T-helper 9 cell (primary cell): ENCODE data around the gene ENOSF1.
A peak's percentile ranks its signal among the peaks of the same experiment; 100 is the strongest.

ENCODE experiments used
- DNase-seq: peaks from one replicate; pipeline ENCODE4 v3.0.0-alpha.2; 2020

The ENOSF1 gene

DNA sequence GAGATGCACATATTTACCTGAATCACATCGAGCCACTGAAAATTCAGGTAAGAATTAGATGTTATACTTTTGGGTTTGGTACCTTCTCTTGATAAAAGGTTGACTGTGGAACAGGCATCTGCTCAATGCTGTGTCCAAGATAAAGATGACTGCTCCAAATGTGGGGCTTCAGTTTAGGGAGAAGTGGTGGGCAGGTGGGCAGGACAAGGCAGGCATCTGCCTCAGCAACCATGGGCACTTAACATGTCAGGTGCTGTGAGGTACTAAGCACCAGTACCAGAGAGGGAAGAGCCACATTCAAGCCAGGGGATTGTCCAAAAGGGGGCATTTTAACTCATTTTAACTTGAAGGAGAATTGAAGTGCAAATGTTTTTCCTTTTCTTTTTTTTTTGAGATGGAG lies 41.0 kb downstream of the ENOSF1 start:
- no peak for DNase-seq

DNA sequence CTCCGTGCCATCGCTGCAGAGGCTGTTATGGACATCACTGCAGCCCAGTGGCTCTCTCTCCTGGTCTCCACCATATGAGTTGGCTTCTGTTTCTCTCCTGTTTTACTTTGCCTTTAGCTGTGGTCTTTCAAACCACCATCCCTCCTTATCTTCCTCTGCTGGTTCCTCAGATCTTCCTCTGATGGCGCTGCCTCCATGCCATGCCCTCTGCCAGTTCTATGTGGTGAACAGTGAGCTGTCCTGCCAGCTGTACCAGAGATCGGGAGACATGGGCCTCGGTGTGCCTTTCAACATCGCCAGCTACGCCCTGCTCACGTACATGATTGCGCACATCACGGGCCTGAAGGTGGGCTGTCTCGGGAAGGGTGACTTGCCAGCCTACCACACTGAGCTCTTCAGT lies 41.9 kb downstream of the ENOSF1 start:
- no peak for DNase-seq

DNA sequence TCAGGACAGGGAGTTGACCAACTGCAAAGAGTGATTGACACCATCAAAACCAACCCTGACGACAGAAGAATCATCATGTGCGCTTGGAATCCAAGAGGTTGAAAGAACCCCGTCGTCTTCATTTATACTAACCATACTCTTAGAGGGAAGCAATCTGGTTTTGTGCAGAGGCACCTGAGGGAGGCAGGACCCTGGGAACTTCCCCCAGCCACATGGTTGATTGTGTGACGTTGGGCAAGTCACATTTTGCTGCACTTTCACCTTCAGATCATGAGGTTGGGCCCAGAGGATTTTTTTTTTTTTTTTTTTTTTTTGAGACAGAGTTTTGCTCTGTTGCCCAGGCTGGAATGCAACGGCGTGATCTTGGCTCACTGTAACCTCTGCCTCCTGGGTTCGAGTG lies 43.4 kb downstream of the ENOSF1 start:
- DNase-seq, result no peak

DNA sequence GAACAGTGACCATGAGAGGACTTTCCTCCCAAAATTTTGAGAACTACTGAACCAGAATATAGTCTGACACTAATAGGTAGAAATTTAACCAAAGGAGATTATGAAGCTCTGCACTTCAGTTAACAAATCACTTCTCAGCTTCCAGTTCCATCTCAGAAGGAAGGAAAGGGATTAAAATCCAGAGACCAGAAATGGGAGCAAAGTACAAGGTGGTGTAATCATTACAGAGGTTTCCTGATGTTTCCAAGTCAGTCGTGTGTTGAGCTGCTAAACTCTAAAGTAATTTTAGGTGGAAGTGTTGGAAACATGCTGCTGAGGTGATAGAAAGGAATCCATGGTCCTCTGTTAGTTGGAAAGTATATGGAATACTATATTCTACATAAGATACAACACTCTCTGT lies 44.2 kb downstream of the ENOSF1 start:
- DNase-seq, result no peak

DNA sequence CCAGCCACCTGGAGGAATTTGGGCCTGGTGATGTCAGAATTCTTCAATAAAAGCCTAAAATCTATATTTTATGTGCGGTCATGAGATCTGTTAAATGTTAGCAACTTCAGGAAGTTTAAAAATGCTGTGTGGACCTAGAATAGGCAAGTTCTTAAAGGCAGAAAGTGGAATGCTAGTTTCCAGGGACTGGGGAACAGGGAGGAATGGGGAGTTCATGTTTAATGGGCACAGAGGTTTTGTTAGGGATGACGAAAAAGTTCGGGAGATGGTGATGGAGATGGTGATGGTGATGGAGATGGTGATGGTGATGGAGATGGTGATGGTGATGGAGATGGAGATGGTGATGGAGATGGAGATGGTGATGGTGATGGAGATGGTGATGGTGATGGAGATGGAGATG lies 45.8 kb downstream of the ENOSF1 start:
- no peak for DNase-seq

DNA sequence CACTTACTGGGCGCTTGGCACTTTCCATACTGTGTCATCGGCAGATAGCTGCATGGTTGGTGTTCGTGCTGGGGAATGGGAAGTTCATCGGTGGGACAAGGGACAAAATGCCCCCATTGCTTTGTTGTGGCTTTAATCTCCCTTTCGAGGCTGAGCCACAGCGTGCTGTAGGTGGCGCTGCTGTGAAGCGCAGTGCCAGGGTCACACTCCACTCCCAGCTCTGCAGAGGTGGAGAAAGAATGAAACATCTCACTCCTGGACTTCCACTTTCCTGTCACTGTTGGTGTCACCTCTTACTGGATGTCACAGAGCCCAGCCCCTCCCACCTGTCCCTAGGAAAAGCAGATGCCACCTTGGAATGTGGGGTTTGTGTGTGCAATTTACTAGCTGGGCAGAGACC lies 46.3 kb downstream of the ENOSF1 start:
- DNase-seq, result no peak

DNA sequence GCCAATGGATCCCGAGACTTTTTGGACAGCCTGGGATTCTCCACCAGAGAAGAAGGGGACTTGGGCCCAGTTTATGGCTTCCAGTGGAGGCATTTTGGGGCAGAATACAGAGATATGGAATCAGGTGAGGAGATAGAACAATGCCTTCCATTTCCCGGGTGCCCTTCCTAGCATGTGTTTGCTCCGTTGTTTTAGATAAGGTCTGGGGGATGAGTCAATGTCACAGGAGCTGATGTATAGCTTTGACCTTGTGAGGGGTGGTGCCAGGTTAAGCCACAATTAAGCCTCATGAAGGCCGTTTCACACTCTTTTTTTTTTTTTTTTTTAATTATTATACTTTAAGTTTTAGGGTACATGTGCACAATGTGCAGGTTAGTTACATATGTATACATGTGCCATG lies 50.2 kb downstream of the ENOSF1 start:
- DNase-seq, result no peak

DNA sequence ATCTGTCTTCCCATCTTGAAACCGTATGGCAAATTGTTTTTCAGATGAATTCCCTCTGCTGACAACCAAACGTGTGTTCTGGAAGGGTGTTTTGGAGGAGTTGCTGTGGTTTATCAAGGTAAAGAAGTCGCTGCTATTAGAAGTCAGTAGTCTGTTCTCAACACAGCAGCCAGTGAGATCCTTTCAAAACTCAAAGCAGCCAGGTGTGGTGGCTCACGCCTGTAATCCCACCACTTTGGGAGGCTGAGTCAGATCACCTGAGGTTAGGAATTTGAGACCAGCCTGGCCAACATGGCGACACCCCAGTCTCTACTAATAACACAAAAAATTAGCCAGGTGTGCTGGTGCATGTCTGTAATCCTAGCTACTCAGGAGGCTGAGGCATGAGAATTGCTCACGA lies 52.8 kb downstream of the ENOSF1 start:
- no peak for DNase-seq

DNA sequence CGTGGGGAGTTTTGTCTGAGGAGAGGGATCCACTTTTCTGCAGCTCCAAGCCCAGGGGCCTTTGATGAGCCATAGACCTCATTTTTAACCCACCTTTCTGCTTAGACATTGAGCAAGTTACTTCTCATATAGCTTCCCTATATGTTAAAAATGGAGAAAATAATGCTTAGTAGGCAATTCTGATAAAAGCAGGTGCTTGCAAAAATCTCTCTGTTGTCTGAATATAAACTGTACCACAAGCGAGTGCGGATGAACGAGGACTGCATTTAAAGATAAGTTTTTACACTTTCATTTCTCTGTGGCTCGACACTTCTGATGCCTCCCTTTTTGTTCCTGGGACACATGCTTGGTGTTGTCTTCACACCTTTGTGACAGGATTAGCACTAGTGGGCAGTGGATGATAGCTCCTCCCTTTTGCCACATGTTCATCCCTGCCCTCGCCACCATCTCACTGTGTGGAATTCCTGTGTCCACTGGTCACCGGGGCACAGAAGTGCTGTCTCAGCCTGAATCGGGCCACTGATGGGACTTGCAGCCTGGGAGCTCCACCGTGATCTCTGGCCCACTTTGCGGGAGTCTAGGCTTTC lies 53.4 kb downstream of the ENOSF1 start:
- DNase-seq, result no peak

DNA sequence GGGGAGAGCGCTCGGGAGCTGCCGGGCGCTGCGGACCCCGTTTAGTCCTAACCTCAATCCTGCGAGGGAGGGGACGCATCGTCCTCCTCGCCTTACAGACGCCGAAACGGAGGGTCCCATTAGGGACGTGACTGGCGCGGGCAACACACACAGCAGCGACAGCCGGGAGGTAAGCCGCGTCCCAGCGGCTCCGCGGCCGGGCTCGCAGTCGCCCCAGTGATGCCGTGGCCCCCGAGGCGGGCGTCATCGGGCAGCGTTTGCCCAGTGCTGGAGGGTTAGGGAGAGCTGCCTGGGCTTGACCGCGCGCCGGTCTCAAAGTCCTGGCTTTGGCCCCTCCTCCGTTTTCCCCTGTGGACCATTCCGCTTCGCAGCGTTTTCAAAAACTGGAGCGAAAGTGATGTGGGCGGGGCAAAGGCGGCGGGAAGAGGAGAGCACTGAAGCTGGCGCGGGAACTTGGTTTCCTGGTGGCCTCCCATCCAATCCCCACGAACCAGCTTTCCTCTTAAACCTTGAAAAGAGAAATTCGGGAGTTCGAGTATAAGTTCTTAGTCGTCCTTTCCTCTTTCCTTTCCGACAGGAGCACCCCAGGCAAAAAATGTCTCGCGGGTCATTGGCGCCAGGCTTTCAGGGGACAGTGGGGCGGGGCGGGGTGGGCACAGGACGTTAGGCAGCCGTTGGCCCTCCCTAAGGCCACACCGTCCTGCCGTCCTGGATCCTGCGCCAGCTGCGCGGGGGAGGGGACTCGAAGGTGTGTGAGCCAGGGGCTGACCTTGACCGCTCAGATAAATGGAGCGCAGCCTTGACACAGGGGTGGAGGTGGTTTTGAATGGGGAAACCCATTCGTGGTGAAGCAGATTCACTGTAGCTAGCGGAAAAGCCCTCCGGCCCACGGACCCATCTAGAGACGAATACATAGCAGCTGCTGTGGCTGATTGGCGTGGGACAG lies 54.2 kb downstream of the ENOSF1 start:
- peak; percentile 12 for DNase-seq

DNA sequence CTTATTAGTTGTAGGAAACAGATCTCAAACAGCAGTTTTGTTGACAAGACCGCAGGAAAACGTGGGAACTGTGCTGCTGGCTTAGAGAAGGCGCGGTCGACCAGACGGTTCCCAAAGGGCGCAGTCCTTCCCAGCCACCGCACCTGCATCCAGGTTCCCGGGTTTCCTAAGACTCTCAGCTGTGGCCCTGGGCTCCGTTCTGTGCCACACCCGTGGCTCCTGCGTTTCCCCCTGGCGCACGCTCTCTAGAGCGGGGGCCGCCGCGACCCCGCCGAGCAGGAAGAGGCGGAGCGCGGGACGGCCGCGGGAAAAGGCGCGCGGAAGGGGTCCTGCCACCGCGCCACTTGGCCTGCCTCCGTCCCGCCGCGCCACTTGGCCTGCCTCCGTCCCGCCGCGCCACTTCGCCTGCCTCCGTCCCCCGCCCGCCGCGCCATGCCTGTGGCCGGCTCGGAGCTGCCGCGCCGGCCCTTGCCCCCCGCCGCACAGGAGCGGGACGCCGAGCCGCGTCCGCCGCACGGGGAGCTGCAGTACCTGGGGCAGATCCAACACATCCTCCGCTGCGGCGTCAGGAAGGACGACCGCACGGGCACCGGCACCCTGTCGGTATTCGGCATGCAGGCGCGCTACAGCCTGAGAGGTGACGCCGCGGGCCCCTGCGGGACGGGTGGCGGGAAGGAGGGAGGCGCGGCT lies 55.0 kb downstream of the ENOSF1 start, which contains the start of gene TYMS:
Gene TYMS, plus strand, starts transcription at position 343 of the 690 bp plus-strand sequence. Its CDS starts 90 bp downstream, at position 433.
- DNase-seq, result no peak

DNA sequence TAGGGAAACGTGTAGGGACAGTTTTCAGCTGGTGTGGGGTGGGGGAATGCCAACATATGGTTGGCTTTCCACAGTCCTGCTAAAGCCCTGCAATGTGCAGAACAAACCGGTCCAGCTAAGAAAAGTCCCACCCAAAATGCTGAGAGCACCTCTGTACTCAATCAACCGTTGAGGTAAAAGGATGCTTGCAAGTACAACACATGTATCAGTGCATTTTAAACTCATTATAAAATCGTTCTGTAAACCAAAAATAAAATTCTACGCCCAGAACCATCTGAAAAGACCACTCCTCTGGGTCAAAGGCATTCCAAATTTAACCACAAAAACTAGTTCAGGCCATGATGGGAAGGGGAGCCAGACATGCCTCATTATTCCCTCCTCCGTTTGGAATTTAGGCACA lies 57.0 kb downstream of the ENOSF1 start:
- no peak for DNase-seq

DNA sequence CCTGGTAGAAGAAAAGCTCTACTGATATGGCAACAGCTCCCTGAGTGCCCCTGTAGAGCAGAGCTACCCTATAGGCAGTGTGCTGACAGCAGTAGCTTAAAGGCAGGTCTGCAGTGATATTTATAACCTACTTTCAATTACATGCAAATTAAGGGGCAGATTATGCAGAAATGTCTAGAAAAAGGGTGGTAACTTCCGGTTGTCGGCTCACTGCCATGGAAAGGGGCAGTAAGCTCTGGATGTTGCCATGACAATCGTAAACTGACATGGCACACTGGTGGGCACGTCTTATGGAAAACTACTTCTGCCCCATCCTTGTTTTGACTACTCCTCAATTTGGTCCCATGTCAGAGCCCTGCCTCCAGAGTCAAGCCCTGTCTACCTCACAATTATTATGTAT lies 57.8 kb downstream of the ENOSF1 start:
- DNase-seq, result no peak

DNA sequence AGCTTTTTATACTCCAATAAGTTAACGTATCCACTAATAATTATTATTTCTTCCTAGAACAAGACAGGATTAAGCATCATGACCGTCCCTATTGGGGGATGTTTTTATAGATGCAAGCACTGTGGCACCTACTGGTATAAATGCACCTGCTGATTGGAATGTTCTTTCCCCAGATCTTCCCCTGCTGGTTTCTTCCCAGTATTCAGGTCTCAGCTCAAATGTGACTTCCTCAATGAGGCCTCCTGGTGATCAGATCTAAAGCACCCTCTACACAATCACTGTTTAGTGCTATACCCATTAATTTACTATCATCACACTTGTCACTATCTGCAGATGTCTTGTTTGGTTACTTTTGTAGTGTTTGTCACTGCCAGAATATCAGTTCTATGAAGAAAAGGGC lies 58.9 kb downstream of the ENOSF1 start:
- no peak for DNase-seq

DNA sequence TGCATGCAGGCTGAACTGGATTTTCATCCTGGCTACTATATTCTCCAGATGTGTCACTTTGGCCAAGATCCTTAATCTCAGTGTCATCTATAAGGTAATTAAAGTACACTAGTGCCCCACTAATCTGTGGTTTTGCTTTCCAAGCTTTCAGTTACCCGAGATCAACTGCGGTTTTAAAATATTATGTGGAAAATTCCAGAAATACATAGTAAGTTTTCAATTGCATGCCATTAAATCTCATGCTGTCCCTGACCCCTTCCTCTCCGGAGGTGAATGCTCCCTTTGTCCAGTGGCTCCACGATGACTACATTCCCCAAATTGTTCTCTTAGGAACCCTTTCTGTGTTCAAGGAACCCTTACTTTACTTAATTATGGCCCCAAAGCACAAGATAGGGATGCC lies 60.3 kb downstream of the ENOSF1 start:
- DNase-seq, result no peak

DNA sequence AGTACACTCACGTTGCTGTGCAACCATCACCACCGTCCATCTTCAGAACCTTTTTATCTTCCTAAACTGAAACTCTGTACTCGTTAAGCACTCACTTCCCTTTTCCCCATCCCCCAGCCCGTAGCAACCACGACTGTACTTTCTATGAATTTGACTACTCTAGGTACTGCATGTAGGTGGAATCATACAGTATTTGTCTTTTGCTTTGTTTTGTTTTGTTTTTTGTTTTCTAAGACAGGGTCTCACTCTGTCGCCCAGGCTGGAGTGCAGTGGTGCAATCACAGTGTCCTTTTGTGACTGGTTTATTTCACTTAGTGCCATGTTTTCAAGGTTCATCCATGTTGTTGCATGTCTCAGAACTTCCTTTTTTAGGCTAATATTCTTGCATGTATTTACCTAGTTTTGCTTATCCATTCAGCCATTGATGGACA lies 62.0 kb downstream of the ENOSF1 start:
- DNase-seq, result no peak

DNA sequence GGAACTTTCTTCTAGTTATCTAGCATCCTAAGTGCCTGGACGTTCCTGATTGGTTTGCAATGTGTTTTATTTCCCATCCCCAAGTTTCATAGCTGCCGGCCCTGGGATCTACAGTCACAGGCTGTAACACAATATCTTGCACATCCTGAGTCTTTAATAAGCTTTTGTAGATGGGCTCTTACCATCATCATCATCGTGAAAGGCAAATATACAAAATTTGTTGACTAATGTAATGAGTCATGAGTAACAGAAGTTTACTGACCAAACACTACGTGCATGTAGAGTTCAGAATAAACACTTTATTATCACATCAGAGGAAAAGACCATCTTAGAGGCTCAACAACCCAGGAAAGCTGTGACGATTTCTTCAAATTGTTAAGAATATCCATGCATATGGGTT lies 63.1 kb downstream of the ENOSF1 start:
- DNase-seq, result no peak

DNA sequence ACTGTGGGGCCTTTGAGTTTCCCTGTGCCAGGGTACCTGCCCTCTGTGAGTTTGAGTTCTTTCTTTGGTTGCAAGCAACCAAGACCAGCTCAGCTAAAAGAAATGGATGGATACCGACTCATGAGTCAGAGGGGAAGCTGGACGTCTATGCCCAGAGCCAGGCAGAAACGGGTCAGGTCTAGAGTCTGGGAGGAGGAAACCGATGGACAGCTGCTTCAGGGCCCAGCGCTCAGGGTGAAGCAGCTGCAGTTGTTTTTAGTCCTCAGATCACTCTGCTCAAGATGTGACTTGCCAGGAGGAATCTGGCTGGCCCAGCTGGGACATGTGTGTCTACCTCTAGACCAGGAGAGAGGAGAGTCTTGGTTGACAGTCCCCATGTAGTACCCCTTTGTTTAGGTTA lies 65.1 kb downstream of the ENOSF1 start:
- no peak for DNase-seq

DNA sequence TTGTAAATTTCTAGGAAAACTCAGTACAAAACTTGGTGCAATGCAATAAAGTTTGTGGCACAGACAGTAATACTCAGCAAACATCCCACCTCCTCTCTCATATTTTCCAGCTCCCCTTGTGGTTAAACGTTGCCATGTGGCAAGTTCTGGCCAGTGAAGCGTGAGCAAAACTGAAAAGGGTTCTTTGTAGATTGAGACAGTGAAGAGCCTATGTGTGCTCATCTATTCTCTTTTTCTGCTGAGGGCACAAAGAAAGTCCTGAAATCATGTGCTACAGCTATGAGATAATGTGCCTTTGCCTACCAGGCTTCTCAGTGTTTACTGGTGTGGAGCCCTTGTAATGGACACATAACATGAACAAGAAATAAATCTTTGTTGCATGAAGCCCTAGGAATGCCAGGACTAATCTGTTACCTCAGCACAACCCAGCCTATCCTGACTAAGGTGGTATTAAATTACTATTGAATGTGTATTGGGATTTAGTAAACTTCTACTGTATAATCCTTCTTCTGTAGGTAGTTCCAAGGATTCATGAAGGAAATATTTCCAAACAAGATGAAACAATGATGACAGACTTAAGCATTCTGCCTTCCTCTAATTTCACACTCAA lies 67.9 kb downstream of the ENOSF1 start:
- no peak for DNase-seq

DNA sequence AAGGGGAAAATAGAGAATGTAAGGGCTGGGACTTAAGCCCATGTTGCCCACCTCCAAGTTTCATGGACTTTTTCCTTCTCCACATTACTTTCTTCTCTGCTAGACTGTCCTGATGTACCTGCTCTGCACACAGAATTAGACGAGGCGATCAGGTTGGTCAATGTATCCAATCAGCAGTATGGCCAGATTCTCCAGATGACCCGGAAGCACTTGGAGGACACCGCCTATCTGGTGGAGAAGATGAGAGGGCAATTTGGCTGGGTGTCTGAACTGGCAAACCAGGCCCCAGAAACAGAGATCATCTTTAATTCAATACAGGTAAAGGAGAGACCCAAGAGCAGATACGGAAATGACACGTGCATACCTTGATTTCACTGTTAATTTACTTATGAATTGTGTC lies 71.2 kb downstream of the ENOSF1 start:
- no peak for DNase-seq

DNA sequence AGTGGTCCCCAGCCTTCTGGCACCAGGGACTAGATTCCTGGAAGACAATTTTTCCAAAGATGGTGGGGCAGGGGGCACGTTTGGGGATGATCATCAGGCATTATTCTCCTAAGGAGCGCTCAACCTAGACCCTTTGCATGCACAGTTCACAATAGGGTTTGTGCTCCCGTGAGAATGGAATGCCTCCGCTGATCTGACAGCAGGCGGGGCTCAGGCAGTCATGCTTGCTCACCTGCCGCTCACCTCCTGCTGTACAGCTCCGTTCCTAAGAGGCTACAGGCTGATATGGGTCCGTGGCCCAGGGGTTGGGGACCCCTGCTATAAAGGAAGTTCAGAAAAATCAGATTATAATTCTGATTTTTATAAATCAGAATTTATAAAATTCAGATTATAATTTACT lies 77.3 kb downstream of the ENOSF1 start:
- DNase-seq, result no peak

DNA sequence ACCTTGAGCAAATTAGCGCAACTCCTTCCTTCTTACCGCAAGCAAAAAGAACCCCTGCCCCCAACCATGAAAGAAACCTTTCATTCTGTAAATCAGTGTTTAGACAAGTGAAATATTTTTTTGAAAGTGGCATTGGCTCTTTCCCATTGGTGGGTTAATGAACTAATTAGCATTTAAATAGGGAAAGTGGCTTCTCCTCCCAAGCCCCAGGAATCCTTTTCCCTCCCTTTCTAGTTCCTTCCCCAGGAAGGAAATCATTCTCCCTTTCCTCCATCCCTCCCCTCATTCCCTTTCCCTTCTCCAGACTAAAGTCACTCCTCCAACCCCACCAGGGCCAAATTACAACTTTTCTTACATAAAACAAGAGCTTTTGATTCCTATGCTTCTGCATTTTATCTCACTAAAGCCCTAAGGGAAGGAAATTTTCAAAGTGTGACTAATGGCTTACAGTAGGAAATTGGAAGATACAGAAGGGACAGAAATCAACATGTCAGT lies 77.8 kb downstream of the ENOSF1 start:
- DNase-seq, result no peak

DNA sequence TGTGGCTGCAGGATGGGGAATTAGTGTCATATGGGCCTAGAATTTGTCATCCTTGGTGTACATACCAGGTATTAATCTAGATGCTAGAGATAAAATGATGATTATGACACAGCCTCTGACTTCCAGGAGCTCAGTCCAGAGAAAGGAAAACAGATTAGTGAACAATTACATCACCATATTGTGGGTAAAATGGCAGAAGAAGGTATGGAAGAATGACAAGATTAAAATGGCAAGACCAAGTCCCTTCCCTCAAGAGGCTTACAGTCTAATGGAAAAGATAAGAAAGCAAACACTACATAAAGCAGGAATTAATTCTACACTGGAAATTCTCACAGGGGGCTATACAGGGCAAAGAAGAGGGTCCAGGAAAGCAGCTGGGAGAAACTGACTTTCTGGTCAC lies 80.9 kb downstream of the ENOSF1 start:
- no peak for DNase-seq
